GM12892 (cell line): ENCODE measurements around the gene KCNS1.

Experiments
- DNase-seq: peaks from one replicate; pipeline ENCODE4 v3.0.0; 2011; ENCODE audit not compliant: insufficient read length
- FAIRE-seq: peaks from 2 replicates; lab custom pipeline; 2011; peaks lifted over from hg19 to GRCh38; lab: Jason Lieb, UNC
- POLR2A ChIP-seq: IDR thresholded peaks from 2 replicates; pipeline ENCODE4 v1.6.1; 2011; ENCODE audit warnings: low read depth, low read length, control low read depth
- POLR2AphosphoS5 ChIP-seq: IDR thresholded peaks from 2 replicates; pipeline ENCODE4 v1.6.1; 2011; ENCODE audit warnings: low read depth, low read length, control low read depth
- TAF1 ChIP-seq: IDR thresholded peaks from 2 replicates; pipeline ENCODE4 v1.6.1; 2011; ENCODE audit warnings: low read depth, mild to moderate bottlenecking, control low read depth, low read length, borderline replicate concordance

KCNS1 gene

DNA sequence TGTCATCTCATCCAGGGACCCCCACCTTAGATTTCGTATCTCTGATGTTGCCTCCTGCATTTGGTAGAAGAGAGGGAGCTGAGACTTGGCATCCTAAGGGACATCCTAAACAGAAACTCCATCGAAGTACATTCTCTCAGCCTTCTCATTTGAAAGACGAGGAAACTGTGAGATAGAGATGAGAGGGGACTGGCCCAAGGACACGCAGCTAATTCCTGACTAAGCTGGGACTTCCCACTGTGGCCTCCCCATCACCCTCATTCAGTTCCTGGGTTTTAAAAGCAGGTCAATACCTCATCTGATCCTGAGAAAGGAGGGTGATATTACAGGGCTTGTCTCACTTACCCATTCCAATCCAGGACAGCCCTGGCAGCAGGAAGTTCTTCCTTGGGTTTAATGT, 14.9 kb upstream of the KCNS1 start:
- TF ChIP-seq TAF1, result no peak
- no peak for TF ChIP-seq POLR2A
- no peak for TF ChIP-seq POLR2AphosphoS5
- DNase-seq (no peak), FAIRE-seq (no peak)

- DNase-seq, result no peak
- TF ChIP-seq POLR2A (no peak), POLR2AphosphoS5 (no peak), TAF1 (no peak)
- FAIRE-seq, result no peak
Observed at GRCh38 chr20:45115386-45115774, 14.5 kb upstream of the KCNS1 start.

DNA sequence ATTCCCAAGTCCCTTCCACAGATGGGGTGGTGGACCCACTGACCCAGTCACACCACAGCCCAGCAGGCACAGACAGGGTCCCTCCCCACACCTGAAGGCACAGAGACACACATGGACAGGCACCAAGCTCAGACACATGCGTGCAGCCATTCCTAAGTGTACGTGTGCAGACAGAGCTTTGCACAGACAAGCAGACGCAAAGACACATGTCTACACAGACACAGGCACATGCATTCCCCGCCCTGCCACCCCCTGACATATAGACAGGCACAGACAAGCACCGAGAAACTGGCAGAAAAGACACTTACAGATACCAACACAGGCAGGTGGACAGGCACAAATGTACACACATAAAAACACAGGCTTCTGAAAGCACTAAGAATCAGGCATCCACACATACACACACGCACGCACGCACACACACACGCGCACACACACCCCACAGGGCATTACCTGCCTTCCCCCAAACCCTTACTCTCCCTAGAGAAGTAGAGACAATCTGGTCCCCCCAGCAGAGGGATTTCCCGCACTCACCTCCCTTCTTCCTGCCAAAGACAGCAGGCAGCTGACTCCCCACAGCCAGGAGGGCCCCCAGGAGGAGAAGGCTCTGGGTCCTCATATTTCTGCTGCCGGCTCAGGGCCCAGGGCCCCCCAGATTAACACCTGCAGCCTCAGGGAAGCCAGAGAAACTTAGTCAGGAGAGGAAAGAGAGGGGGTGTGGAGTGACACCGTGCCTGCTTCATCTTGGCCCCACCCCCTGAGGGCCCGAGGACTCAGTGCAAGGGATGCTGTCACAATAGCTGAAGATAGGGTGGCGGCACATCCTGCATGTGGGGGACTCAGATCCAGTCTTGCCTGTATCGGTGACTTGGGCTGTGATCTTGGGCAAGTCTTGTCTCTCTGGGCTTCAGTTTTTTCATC, 13.8 kb upstream of the KCNS1 start, which contains the start of gene WFDC5:
Gene WFDC5 (minus strand): TSS at position 710 of the 921 bp plus-strand sequence. CDS start 91 bp downstream, at position 619.
- no peak for DNase-seq
- FAIRE-seq, result no peak
- no peak for TF ChIP-seq POLR2AphosphoS5
- no peak for TF ChIP-seq POLR2A

GRCh38 chr20:45113865-45114264, 12.9 kb upstream of the KCNS1 start:
- FAIRE-seq (no peak), DNase-seq (no peak)
- TF ChIP-seq TAF1 (no peak), POLR2A (no peak), POLR2AphosphoS5 (no peak)

- FAIRE-seq (no peak), DNase-seq (no peak)
- TF ChIP-seq POLR2AphosphoS5, result no peak
- TF ChIP-seq POLR2A, result no peak
- TF ChIP-seq TAF1, result no peak
Observed at GRCh38 chr20:45112754-45113153, 11.8 kb upstream of the KCNS1 start.

DNA sequence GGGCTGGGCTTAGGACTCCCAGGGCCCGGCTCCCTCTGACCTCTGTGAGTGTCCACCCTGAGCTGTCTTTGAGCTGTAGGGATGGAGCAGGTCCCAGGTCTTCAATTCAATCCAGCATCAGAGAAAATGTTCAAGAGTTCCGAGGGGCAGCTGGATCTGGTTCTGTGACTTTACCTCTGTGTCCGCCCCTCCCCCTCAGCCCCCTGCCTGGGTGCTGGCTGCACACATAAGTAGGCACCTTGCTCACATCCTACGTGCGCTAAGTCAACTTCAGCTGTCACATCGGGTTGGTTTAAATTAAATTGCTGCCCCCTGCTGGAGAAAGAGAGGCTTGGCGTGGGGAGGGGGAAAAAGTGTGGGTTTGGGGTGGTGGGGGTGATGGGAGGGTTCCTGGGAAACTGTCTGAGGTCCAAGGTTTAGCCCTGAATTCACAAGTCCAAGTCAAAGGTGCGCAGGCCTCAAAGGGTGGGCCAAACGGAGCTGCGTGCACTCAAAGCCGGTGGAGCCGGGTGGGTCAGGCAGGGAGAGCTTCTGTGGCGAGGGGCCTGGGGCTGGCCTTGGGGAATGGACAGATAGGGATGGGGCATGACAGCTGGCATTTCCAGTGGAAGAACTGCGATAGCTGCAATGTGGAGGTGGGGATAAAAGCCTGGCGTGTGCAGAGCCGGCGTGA, 11.0 kb upstream of the KCNS1 start:
- TF ChIP-seq POLR2A (no peak), POLR2AphosphoS5 (no peak), TAF1 (no peak)
- FAIRE-seq, result no peak
- no peak for DNase-seq

DNA sequence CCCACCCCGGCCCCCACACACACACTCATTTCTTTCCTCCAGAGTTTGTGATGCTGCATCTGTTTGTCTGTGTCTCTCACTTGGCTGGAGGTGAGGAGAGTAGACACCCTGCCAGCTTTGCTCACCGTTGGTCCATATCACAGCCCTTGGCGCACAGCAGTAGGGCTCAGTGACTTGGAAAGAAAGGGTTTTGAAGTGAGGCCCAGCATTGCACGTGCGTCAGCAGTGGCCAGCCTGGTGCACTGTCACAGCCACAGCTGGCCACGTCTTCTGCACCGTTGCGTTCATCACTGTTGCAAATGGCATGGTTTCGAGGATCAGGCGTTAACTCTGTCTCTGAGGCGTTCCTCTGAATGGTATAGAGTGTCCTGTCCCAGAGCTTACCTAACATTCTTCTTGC, 10.4 kb upstream of the KCNS1 start:
- TF ChIP-seq TAF1 (no peak), POLR2A (no peak), POLR2AphosphoS5 (no peak)
- DNase-seq (no peak), FAIRE-seq (no peak)

- DNase-seq (no peak), FAIRE-seq (no peak)
- TF ChIP-seq POLR2AphosphoS5 (no peak), TAF1 (no peak), POLR2A (no peak)
Observed at GRCh38 chr20:45110301-45110700, 9.4 kb upstream of the KCNS1 start.

- FAIRE-seq, result no peak
- TF ChIP-seq TAF1, result no peak
- TF ChIP-seq POLR2A, result no peak
- no peak for TF ChIP-seq POLR2AphosphoS5
- DNase-seq, result no peak
Observed at GRCh38 chr20:45109634-45110033, 8.7 kb upstream of the KCNS1 start.

DNA sequence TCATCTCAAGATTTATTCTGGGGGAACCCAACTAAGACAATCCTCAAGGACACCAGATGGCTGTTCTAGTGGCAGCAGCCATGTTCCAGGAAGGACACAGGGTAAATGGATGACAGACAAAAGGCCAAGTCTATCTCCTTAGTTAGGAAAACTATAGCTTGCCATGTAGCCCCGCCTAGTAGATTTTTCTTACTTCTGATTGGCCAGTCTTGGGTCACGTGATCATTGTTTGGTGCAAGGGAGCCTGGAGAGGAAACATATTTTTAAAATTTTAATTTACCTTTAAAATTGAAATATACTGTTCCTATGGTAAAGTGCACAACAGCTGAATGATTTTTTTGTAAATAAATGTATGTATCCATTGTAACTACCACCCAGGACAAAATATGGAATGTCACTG, 4.4 kb upstream of the KCNS1 start:
- FAIRE-seq, result no peak
- TF ChIP-seq POLR2A, result no peak
- TF ChIP-seq TAF1, result no peak
- no peak for DNase-seq

GRCh38 chr20:45104786-45105185, 3.9 kb upstream of the KCNS1 start:
- FAIRE-seq (no peak), DNase-seq (no peak)
- no peak for TF ChIP-seq POLR2A
- TF ChIP-seq POLR2AphosphoS5, result no peak

DNA sequence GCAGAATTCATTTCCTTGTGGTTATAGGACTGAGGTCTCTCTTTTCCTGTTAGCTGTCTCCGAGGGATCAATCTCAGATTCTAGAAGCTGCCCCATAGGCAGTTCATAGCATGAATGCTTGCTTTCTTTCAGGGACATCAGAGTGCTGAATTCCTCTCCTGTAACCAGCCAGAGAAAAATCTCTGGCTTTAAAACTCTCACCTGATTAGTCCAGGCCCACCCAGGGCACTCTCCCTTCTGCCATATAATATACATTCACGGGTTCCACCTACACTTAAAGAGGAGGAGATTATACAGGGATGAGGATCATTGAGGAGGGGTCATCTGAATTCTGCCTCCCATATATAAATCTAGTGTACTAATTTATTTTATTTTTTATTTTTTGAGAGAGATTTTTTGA, 2.1 kb upstream of the KCNS1 start:
- no peak for DNase-seq
- FAIRE-seq, result no peak
- no peak for TF ChIP-seq POLR2A
- TF ChIP-seq TAF1, result no peak
- no peak for TF ChIP-seq POLR2AphosphoS5
